CD4-positive, alpha-beta T cell treated with Interleukin-4 for 4 hours (primary cell): ENCODE results near the gene KRTAP5-4.
"Not testable (repeated sequence)": the region's sequence is repeated elsewhere in the genome, so short reads cannot be mapped to it uniquely, and the experiment has no call there.

Source experiments
- DNase-seq: peaks from one replicate; pipeline ENCODE4 v3.0.0-alpha.2; 2020

Gene KRTAP5-4

GRCh38 chr11:1622086-1622485 is at the start of gene KRTAP5-4:
Gene KRTAP5-4, minus strand, starts transcription at chr11:1622138. Its CDS starts 45 bp downstream, at chr11:1622093.
- no peak for DNase-seq

DNA sequence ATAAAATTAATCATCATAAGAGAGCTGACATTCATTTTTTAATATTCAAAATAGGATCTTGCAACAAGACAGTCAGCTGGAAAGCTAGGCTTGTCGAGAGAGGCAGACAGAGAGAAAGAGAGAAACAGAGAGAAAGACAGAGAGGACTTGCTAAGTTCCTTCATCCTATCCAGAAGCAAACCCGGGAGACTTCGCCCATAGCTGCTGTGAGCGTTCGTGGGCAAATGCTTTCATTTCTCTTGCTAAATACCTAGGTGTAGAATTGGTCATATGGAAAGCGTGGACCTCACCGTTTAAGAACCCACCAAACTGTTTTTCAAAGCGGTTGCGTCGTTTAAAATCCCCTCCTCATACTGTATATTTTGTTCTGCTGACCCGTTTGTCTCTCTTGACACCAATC is 49.7 kb upstream of the KRTAP5-4 start:
- no peak for DNase-seq

DNA sequence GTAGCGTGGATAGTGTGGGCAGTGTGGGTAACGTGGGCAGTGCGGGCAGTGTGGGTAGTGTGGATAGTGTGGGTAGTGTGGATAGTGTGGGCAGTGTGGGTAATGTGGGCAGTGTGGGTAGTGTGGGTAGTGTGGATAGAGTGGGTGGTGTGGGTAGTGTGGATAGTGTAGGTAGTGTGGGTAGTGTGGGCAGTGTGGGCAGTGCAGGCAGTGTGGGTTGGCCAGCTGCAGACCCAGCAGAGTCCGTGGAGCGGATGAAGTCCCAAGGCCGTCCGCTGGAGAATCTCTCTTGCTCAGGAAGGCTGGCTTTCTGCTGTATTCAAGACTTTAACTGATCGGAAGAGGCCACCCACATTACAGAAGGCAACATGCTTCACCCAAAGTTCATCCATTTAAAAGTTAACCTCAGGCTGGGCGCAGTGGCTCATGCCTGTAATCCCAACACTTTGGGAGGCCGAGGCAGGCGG is 49.0 kb upstream of the KRTAP5-4 start:
- DNase-seq = no peak

GRCh38 chr11:1670457-1670856 is 48.5 kb upstream of the KRTAP5-4 start:
- not testable (repeated sequence) for DNase-seq

- no peak for DNase-seq
Observed at GRCh38 chr11:1669546-1670218, 47.7 kb upstream of the KRTAP5-4 start.

DNA sequence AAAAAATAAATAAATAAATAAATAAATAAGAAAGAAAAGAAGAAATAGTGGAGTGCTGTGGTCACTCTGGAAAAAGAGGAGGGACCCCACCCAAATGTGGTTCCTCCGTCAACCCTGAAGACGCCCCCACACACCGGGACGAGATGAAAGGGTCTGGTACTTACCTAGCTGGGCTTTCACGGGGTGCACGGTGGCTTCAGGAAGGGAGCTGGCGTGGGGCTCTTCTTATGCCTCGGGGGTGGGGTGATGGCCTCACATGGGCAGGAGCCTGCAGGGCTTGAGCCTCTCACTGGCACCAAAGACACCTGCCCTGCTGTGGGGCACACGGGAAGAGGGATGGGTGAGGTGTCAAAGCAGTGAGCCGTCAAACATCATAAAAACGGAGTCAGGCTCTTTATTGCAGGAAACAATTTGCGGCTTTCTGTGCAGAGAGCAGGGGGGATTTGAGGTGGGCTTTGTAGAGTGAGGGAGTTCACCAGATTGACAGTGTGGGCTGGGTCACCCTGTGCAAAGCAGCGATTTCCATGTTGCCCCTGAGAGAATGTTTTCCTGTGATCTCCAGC is 47.1 kb upstream of the KRTAP5-4 start:
- DNase-seq = no peak

GRCh38 chr11:1667906-1668305 is 46.0 kb upstream of the KRTAP5-4 start:
- DNase-seq = no peak

- no peak for DNase-seq
Observed at GRCh38 chr11:1667121-1667850, 45.3 kb upstream of the KRTAP5-4 start.

GRCh38 chr11:1665313-1665712 is 43.4 kb upstream of the KRTAP5-4 start:
- no peak for DNase-seq

DNA sequence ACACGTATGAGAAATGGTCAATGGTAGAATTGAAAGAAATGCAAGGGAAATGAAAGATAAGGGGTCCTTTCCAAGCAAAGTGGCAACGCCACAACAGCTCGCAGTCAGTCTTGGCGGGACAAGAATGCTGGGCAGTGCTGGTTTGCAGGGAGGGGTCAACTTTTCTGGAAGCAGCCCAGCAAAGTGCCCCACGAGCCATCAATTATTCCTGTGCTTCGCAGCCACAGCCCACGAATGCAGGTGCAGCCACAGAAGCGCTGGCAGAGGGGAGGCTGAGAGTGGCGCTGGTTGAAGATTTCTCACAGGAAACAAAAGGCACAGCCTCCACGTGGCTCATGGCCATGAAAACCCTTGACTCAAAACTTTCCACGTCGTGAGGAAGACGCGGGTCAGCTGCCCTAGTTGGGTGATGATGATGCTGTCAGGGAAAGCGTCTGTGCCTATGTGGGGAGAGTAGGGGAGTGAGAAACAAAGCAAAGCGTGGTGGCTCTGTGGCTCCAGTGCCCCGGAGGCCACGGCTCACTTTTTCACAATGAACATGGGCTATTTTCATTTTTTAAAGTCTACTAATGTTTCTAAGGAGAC is 40.9 kb upstream of the KRTAP5-4 start:
- DNase-seq = not testable (repeated sequence)

DNA sequence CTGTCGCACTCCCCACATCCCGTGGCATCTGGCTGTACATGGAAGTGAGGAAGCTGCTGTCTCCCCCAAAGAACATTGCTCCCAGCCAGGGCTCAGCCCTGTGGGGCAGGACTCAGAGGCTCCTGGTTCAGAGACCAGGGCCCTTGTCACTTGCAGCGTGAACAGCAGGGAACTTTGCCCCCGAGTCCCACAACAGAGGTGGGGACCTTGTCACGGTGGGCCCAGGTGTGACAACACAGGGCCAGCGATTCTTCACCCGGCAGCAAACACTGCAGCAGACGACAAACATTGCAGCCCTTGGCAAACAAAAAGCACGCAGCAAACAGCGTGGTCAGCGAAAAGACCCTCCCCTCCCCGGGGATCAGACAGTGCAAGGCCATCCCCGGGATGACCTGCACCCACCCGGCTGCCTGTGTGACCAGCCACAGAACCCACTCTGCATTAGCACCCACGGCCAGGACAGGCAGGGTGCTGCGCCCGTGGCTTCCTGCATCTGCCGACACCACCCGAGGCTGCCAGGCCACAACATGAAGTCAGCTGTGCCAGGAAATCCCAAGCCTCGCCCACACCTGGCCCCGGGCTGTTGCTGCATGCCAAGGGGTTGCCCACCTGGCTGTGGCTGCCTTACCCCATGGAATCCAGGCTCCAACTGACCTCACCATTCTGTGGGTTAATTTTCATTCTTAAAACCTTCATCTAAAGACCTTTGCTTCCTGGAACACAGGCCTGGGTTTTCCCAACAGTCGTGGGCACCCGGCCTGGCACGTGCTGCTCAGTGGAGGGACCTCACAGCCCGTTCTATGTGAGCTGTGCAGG is 39.7 kb upstream of the KRTAP5-4 start:
- not testable (repeated sequence) for DNase-seq

DNA sequence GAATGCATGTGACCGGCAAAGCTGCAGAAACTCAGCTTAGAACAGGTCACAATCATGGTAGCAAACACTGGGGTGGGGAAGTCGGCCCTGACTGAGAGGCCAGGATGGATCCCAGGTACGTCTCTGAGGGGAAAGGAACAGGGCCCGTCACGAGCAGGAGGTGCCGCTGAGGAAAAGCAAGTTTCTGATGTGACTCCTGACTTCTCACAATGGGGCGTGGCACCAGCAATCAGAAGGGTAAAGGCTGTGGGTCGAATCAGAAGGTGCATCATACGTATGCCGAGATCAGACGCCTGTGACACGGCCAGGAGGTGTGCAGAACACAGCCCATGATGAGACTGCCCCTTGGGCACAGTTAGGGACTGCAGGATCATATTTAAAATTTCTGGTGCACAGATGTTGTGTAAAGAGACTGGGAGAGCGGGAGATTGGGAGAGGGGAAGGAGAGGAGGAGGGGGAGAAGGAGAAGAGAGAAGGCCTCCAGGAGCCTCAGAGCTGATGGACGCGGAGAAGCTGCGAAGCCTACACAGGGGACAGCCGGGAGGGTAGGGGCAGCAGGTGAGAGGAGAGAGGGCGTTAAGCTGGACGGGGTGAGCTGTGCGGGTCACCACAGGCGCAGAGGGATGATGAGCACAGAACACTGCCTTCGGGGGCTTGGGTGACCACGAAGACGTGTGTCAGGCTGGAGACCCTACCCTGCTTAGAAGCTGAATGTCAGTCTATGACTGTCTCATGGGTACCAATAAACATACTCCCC is 38.4 kb upstream of the KRTAP5-4 start:
- DNase-seq = no peak

DNA sequence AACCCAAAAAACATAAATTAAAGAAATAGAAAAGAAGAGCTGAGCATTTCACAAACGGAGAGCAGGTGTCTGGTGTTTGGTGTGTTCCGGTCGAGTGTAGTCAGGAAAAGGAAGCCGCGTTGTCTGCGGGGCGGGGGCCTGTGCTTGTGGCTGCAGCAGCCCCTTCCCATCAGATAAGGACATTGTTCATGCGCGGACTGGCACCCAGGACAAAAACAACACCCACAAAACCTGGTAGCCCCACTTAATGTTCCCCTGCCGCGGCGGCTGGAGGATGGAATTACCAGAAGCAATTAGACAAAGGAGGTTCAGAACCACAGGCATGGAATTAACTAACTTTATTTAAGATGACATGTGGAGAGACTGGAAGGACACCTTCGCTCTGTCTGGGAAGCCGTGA is 37.6 kb upstream of the KRTAP5-4 start:
- no peak for DNase-seq

DNA sequence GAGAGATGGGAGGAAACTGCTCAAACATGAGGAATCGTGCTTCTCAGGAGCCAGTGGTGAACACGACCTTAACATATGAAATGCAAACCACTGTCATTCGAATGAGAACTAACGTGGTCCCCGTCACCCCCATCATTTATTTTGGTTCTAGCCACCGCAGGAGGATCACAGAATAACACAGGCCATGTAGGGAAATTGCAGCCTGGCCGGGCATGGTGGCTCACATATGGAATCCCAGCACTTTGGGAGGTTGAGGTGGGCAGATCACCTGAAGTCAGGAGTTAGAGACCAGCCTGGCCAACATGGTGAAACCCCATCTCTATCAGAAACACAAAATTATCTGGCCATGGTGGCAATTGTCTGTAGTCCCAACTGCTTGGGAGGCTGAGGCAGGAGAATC is 34.7 kb upstream of the KRTAP5-4 start:
- DNase-seq = no peak

DNA sequence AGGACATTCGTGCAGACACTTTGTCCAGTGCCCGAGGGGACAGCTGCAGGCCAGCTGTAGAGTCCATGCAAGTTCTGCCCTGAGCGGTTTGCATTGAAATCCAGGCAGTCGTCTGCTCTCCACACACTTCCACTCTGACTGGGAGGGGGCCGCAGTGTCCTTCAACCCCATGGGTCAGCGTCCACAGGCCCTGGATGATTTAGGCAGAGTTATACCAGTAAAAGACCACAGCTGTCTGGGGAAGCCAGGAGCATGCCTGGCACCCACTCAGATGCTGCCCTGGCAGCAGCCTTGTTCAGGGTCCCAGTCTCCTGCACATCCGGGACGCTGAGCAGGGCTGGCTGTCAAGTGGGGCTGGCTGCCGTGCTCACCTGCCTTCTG is 34.1 kb upstream of the KRTAP5-4 start:
- DNase-seq = no peak

DNA sequence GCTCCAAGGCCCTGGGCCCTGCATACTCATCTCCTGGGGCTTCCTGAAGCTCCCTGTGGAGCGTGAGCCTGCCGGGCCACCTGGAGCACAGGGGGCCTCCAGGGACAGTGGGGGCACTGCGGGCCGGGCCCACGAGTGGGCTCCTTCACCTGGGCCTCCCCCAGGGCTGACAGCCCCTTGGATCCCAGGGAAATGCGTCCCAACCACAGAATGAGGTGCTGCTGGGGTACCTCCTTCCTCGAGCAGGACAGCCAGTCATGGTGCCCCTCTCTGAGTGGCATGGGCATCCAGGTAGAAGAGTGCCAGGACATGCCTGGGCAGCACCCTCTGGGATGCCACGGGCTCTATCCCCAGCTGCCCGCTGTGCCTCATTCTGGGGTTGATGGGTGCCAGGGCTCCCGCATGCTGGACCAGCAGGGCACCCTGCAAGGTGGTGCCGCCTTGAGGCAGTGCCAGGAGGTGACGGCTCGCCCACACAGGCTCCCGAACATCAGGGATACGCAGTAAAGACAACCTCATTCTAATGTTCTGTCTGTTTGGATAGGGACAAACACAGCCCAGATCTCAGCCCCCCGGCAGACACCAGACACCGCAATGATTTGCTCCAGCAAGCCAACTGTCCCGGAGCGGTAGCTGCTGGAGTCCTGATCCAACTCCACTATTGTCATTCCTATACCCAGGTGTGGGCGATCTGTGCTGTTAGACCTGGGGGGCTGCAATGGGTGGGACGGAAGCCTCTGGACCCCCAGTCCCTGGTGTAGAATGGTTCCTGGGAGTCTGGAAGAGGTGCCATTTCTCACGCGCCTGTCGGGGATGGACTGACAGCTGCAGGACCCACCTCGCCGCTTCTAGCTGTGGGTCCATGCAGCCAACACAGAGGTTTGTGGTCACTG is 33.5 kb upstream of the KRTAP5-4 start:
- no peak for DNase-seq

DNA sequence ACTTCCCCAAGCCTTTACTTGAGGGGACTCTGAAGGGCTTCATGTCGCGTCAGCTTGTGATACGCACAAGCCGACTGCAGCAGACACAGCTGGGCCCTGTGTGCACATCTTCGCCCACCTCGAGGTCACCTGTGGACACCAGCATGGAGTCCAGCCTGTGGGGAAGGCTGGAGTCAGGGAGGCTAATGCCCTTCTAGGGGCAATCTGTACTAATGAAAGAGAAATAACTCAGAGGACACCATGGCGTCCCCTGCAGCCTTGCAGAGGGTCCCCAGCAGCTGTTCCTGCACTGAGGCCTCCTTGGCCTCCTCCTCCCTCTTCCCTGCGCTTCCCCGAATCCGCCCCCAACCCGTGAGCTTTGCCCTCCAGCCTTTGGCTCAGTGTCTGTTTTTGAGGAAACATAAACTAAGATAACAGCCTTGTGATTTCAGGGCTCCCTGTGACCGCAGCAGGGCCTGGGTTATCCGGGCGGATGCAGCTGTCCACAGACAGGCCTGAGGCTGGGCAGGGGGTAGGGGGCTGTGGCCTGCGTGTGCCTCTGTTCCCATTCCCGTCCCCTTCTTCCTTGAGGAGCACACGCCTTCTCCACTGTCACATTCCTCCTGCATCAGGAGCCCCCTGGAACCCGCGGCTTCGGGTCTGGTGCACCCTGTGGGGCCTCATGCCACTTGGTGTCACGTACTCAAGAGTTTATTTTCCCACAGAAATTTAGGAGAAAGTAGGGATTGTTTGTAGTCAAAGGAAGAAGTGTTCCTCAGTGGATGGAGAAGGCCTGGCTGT is 32.6 kb upstream of the KRTAP5-4 start:
- DNase-seq = no peak

GRCh38 chr11:1653541-1654387 is 31.8 kb upstream of the KRTAP5-4 start:
- DNase-seq = no peak
